Ishikawa (cell line): ENCODE data around the gene RASA3.

ENCODE experiments used
- CEBPB ChIP-seq: IDR thresholded peaks from 2 replicates; pipeline ENCODE4 v1.6.1; 2012
- CREB1 ChIP-seq: IDR thresholded peaks from 2 replicates; pipeline ENCODE4 v1.6.1; 2012; ENCODE audit warnings: low read depth
- FOXM1 ChIP-seq: IDR thresholded peaks from 2 replicates; pipeline ENCODE4 v1.6.1; 2012; ENCODE audit warnings: low read depth, borderline replicate concordance
- RAD21 ChIP-seq: IDR thresholded peaks from 2 replicates; pipeline ENCODE4 v1.6.1; 2012; ENCODE audit warnings: low read depth
- TAF1 ChIP-seq: IDR thresholded peaks from 2 replicates; pipeline ENCODE4 v1.6.1; 2012; ENCODE audit warnings: low read depth, mild to moderate bottlenecking
- TCF12 ChIP-seq: IDR thresholded peaks from 2 replicates; pipeline ENCODE4 v1.6.1; 2012; ENCODE audit warnings: low read depth
- TEAD4 ChIP-seq: IDR thresholded peaks from 2 replicates; pipeline ENCODE4 v1.6.1; 2012
- YY1 ChIP-seq: IDR thresholded peaks from 2 replicates; pipeline ENCODE4 v1.6.1; 2012; ENCODE audit warnings: low read depth
- TF ChIP-seq, protein P1 (sequence below): IDR thresholded peaks from 2 replicates; pipeline ENCODE4 v1.6.1; 2012; ENCODE audit warnings: low read depth, mild to moderate bottlenecking
- TF ChIP-seq, protein P2 (sequence below): IDR thresholded peaks from 2 replicates; pipeline ENCODE4 v1.6.1; 2012

DNA sequence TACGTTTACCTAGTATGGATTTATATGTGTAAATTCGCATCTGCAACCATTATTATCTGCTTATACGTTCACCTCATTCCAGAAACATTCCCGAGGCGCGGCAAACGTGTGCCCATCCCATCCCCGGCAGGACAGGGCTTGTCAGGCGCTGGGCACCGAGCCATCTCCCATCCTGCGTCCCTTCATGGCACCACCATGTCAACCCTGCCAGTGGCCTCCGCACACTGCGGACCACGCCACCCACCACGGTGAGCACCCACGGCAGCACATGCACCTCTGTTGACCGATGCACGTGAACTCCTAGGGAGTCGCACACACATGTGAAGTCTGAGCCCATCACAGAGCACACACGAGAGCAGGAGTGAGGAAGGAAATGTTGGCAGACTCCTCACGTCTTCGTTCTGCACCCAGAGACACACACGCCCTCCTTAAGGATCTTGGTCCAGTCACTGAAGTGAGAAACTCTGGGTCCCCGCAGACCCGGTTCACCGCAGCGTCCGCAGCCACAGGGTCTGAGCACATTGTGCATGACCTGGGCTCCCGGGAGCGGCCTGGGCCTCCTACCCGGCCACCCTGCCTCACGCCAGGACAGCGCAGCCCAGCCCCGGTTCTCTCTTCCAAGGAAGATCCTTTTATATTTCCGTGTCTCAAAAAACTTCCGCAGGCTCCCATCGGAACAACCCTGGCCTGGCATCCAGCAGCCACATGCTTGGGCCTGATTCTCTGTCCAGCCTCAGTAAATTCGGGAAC lies 90.2 kb downstream of the RASA3 start:
- TF ChIP-seq, protein P1, sequence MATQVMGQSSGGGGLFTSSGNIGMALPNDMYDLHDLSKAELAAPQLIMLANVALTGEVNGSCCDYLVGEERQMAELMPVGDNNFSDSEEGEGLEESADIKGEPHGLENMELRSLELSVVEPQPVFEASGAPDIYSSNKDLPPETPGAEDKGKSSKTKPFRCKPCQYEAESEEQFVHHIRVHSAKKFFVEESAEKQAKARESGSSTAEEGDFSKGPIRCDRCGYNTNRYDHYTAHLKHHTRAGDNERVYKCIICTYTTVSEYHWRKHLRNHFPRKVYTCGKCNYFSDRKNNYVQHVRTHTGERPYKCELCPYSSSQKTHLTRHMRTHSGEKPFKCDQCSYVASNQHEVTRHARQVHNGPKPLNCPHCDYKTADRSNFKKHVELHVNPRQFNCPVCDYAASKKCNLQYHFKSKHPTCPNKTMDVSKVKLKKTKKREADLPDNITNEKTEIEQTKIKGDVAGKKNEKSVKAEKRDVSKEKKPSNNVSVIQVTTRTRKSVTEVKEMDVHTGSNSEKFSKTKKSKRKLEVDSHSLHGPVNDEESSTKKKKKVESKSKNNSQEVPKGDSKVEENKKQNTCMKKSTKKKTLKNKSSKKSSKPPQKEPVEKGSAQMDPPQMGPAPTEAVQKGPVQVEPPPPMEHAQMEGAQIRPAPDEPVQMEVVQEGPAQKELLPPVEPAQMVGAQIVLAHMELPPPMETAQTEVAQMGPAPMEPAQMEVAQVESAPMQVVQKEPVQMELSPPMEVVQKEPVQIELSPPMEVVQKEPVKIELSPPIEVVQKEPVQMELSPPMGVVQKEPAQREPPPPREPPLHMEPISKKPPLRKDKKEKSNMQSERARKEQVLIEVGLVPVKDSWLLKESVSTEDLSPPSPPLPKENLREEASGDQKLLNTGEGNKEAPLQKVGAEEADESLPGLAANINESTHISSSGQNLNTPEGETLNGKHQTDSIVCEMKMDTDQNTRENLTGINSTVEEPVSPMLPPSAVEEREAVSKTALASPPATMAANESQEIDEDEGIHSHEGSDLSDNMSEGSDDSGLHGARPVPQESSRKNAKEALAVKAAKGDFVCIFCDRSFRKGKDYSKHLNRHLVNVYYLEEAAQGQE, result no peak
- TF ChIP-seq FOXM1 (no peak), TAF1 (no peak), TEAD4 (no peak), CEBPB (no peak), TCF12 (no peak), RAD21 (no peak), YY1 (no peak), CREB1 (no peak)
- TF ChIP-seq, protein P2, sequence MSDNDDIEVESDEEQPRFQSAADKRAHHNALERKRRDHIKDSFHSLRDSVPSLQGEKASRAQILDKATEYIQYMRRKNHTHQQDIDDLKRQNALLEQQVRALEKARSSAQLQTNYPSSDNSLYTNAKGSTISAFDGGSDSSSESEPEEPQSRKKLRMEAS, result no peak
